22Rv1 (cell line): Measurements from ENCODE around the gene SULF2.

ENCODE experiments used
- H3K27ac ChIP-seq: fragments of 450-650 bp; 2 replicates; pipeline ENCODE4 v1.5.1; 2017
- CTCF ChIP-seq: fragments of 450-650 bp; IDR thresholded peaks from 2 replicates; pipeline ENCODE4 v1.5.1; 2017; ENCODE audit warnings: mild to moderate bottlenecking
- ZFX ChIP-seq: fragments of 450-650 bp; IDR thresholded peaks from 2 replicates; pipeline ENCODE4 v1.6.1; 2017; ENCODE audit warnings: antibody characterized with exemption, borderline replicate concordance

The SULF2 gene

DNA sequence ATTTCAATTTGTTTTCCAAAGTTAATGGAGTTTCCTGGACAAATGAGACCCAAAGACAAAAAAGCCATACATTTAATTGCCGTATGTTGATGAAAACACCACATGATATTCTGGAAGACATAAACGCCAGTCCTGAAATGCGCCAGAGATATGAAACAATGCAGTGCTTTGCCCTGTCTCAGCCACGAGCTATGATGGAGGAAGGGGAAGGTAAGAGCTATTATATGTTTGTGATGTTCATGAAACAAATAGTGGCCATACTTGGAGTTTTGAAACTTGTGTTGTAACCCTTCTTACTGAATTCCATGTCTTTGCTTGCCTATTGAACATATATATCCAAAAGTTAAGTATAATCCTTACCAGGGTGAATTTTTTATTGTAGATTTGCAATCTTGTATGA, 157.7 kb downstream of the SULF2 start:
- no peak for TF ChIP-seq ZFX
- no peak for TF ChIP-seq CTCF
- H3K27ac ChIP-seq = no peak overlapping the region

DNA sequence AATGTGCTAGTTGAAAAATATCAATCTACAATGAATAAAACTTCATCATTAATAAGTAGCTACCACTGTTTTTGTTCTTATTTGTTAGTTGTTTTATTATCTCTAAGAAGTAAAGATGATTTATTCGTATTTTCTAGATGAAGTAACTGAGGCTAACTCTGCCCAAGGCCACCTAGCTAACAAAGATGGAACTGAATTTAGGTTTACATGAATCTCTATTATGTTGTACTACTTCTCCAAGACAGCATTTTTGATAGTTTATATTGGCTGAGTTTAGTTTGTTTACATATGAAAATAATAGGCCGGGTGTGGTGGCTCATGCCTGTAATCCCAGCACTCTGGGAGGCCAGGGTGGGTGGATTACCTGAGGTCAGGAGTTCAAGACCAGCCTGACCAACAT, 162.1 kb downstream of the SULF2 start:
- H3K27ac ChIP-seq = no peak overlapping the region
- TF ChIP-seq CTCF (no peak), ZFX (no peak)

DNA sequence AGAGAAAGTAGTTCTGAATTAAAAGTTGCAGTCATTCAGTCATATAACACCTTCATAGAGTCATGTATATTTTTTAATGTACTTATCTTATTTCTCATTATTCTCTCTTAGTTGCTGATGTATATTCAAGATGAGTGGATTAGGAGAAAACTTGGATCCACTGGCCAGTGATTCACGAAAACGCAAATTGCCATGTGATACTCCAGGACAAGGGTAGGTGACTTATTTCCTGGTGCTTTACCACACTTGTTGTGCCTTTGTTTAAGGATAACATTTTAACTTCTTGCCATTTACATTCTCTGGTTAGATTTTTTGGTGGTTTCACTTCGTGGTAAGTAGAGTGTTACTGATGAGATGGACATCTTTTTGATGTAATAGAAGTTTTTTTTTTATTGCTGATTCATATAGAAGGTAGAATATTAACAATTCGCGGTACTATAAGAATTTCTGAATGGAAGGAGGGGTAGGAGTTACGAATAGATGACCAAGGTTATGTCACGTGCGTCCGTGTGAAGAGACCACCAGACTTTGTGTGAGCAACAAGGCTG, 163.1 kb downstream of the SULF2 start:
- no peak overlapping the region for H3K27ac ChIP-seq
- TF ChIP-seq ZFX (no peak), CTCF (no peak)

DNA sequence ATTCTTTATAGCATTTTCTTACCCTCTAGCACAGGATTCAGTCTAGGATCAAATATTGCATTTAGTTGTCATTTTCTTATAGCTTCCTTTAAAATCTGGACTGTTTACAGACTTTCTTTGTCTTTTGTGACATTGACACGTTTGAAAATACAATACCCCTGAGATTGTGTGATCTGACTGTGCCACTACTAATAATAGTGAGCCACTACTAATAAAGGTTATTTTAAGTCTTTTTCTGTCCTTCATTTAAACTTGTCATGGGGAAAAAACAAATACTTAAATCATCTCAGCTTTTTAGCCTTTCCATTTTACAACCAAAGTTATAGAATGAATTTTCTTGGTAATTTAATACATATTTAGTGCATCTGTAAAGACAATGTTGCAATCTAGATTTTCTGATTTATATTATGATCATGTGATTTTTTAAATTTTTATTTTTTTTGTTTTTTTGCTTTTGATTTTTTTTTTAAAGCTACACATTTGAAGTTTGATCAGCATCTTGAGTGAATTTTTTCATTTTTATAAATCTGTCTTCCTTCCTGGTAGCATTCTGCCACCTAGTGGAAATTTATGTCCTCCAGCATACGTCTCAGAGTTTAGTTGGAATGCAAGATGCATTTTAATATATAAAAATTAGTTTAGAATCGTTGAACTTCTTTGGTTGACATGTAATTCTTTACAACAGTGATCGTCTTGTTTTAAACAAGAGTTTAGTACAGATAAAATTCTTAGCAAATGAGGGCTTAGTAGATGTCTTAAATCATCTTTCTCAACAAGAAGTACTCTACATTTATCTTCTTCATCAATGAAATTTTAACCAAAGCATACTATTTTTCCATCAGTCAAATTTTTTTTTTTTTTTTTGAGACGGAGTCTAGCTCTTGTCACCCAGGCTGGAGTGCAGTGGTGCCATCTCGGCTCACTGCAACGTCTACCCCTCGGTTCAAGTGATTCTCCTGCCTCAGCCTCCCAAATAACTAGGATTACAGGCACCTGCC, 164.2 kb downstream of the SULF2 start:
- peak; percentile 94 for TF ChIP-seq CTCF
- TF ChIP-seq ZFX = no peak
- no peak overlapping the region for H3K27ac ChIP-seq

- TF ChIP-seq CTCF = no peak
- no peak for TF ChIP-seq ZFX
- H3K27ac ChIP-seq = no peak overlapping the region
Observed at GRCh38 chr20:47618479-47618878, 166.8 kb downstream of the SULF2 start.

GRCh38 chr20:47614703-47615309, 170.5 kb downstream of the SULF2 start:
- no peak overlapping the region for H3K27ac ChIP-seq
- TF ChIP-seq ZFX (no peak), CTCF (no peak)
